ENCODE measurements around the gene C12orf60.

C12orf60 gene

DNA sequence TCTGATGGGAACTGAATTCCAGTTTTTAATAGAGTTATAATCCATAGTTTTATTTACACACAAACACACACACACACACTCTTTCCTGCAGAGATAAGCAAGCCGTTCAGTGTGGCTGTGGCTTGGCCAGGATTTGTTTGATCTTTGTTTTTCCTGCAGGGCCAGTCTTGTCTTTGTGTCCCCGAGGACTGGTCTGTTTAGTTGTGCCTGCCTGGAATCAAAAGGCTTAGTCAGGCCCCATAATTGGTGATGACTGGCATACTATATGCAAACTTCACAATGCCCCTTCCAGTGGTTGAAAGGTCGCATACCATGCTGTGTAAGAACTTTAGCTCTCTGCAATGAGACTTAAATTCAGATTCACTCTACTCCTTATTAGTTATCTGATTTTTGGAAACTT, 26.2 kb upstream of the C12orf60 start:
- DNase-seq: no peak

DNA sequence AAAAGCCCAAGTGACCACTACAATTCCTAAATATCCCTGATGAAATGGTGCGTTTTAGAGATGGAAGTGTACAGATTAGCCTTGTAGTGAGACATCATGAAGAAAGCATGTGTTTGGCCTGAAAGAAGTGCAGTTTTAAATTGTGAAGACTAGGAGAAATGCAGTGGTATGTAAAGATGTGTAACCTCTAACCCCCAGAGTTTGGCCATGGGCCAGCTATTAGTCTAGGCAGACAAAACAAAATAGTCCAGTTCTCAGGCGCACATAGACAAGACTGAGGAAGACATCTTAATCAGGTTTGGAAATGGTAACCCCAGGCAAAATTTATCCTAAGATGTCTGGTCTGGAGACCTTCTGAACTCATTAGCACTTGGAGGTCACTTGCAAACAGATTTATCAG, 23.6 kb upstream of the C12orf60 start:
- no peak for DNase-seq

DNA sequence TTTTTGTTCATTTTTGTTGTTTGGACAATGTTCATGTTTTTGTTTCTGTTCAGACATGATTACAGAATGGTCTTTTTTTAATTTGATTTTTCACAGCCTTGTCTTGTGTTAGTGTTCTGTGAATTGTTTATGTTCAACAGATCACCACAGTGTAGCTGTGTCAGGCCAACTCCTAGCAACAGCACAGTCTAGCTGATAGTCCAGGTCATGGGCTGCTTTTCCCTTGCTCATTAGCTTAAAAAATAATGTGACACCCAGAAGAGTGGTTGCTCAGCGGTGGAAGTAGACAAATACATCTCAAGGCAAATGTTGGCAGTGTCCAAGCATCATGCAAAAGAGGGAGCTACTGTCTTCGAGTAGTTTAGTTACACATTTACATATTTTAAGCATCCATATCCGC, 22.6 kb upstream of the C12orf60 start:
- no peak for DNase-seq

DNA sequence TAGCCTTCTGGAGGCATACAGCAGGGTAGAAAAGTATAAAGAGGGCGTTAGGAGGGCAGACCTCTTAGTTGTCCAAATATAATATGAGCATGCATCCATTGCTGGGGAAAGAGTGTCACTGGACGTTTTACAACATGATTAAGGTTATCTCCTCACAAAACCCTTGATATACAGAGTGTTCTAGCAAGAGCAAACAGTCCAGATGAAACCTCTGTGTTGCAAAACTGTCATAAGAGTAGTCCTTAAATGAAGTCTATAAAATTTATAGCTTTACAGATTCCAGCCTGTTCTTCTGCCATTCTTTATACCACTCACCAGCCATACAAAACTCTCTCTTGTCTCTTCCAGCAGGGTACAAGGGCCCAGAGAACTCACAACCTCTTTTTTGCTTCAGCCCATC, 21.9 kb upstream of the C12orf60 start:
- DNase-seq: no peak

DNA sequence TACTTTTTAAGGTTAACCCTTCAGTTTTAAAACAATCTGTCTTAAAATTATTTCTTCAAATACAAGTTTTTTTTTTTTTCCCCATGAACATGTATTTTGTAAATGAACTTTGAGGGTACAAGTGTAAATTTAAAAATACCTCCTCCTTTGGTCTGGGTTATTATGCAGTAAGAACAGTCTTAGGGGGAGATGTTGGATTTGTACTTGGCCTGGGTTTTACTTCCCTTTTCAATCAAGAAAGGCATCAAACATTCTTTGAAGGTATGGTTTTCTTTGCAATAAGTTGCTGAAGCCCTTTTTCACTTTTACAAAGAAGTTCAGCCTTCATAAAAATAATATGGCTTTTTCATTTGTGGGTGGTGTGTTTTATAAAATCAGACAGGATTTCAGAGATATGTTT, 20.7 kb upstream of the C12orf60 start:
- DNase-seq: no peak

DNA sequence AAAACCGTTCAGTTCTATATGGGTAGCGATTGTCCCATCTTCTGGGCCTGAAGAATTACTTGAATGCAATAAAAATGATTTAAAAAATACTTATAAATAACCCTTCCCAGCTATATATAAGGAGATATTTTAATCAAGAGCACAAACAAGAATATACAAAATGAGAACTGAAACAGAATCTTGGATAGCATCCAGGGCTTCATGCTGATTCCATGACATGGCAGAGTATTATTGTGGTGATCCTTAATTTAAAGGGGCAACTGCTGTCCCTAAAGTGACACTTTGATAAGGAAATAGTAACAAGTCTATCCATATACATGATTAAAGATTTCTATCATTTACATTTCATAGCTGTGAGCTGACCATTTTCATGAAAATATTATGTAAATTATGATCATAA, 19.0 kb upstream of the C12orf60 start:
- no peak for DNase-seq

DNA sequence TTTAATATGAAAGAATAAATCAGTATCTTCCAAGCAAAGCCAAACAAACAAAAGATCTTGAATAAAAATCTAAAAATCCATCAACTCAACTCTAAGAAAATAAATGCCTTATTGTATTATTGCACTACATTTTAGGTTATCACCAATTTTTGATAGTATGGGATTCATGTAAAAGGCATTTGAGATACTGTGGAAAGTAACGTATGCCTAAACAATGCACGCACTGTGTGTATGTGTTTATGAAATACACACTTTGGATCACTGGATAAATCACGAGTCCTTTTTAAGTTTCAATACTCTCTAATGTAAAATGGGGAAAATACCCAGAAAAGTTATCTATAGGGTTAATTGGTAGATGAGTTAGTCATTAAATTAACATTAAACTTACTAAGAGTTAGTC, 17.9 kb upstream of the C12orf60 start:
- DNase-seq: no peak

DNA sequence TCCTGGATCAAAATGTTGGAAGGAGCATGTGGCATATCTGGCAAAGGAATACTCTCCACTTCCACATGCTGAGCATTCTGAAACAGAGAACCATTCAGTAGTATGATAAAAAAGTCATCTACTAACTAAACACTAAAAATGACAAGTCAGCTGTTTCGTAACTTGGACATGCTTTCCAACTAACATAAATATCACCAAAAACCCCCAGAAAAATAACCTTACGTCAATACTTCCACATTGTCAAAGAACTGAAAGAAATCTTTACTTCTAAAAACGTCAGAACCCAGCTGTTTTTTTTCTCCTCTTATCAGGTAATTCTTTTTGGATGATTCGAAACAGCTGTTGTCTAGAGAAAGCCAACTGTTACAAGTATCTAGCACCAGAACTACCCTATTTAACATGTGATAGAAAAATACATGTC, 8.4 kb upstream of the C12orf60 start:
- DNase-seq: no peak

DNA sequence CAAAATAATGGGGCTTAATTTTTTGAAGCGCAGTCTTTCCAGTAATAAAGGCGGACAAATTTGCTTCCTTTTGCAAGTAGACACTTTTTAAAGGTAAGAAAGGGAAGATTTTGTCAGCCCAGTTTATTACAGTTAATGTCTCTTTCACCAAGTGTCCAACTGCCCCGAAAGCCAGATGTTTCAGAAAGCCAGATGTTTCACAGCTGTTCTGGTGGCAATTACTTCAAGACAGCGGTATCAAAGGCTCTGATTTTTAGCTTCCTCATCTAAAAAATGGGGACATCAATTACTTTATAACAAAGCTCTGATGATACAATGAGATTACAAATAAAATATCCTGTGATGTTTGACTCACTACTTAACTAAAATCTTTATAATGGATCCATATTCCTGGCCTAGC, 1.2 kb upstream of the C12orf60 start:
- DNase-seq: no peak

DNA sequence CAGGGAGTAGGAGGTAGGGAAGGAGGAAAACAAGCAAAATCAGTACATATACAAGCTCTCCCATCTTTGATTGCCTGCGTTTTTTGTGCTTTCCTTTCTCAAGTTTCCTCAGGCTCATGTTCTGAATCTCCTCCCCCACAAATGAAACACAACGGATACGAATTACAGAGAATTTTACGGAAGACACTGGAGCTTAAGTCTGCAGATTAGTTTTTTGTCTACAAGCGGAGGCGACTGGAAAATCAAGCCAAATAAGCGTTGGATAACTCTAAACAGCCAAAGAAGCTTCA, 804 bp upstream of the C12orf60 start:
- no peak for DNase-seq

DNA sequence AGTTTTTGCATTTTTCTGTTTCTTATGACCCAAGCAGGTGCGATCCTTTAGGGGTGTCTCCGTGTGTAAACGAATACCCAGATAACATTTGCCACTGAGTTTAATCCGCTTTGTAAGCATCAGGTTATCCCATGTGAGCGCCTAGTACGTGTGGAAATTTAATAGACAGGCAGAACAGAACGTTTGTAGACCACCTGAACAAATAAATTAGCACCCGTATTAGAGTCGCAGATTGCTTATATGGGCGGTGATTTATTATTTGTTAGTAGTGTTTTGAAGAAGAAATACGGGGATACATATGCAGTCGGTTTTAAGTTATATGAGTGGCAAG, 325 bp downstream of the C12orf60 start:
- no peak for DNase-seq

DNA sequence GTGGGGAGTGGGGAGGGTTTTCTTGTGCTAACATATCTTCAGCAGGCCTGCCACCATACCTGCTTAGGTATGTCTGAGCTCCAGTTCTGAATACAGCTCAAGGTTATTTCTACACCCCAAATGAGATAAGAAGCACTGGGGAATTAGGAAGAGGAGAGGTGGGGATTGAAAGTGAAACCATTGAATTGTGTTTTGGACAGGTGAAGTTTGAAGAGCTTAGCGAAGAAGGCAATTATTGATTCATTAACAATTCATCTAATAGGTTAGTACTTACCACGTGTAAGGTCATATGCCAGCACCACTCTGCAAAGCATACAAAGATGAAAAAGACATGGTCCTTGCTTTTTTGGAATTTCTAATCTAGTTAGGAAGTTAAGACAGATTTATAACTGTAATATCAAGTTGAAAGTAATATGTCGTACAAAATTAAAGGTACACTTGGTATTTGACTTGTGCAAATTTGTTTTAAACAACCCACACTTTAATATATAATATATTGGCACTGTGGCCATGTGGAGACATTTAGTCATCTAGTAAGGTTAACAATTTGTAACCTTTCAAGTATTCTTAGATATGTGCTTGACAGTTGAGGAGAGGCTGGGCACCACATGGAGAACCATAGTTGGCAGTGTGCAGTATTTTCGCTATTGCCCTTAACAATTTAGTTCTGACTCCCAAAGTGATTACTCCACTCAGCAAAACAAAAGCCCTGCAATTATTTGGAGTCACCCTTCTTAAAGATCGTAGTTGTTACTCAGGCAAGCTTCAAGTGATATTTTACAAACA, 6.9 kb downstream of the C12orf60 start:
- DNase-seq: no peak

DNA sequence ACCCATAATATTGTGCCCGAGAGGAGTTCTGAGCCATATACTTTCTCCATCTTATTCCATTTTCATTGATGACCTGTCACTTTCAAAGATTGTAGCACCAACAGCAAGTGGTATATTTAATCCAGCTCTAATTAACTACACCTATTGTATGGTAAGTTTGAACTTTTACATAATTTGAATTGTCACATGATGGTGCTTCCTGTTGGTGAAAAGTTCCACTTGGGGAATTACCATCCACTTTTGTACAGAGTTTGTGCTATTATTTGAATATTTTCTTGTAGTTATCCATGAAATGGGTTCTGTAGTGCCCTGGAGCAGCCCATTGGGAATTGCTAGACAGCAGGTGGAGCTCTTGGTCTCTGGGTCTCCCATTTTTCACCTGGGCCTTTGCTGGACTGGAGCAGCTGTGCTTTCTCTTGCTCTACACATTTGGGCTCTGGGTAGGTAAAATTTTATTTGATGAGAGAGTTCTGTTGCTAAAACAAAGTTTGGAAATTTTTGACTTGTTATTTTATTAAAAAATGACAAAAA, 7.5 kb downstream of the C12orf60 start:
- DNase-seq: no peak

DNA sequence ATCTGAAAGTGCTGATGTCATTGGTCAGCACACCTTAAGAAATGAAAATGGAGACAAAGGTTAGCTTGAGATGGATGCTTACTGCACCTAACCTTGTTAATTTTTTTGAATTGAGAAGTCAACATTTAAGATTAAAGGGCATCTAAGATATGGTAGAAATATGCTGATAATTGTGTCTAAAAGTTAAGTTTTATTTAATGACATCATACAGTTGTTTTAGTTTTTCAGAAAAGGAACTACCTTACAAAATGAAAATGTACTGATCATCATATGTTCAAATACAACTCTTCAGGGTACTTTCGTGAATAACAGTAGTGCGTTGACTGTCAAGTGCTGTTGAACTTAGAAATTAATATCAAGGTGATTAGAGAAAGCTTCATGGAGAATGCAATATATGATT, 8.0 kb downstream of the C12orf60 start:
- DNase-seq: no peak

DNA sequence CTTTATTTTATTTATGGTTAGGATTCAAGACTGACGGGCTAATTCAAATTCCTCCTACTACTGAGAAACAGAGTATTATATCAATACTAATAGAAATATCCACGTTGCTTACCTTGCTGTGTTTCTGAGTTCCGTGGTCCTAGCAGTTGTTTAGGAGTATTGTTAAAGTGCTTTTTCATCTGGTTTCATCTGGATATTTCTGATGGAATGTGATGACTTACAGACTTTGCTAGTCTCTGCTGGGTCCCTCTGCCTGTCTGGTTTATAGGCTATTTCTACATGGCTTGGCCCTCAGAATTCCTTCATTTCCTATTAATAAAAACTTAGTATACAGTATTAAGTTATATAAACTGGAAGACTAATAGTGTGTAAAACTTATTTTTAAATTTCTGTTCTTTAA, 10.5 kb downstream of the C12orf60 start, which contains the start of gene SMCO3:
Gene SMCO3 (minus strand): TSS at position 169 of the 400 bp plus-strand sequence. CDS start 7,502 bp downstream, outside the sequence.
- DNase-seq: no peak

DNA sequence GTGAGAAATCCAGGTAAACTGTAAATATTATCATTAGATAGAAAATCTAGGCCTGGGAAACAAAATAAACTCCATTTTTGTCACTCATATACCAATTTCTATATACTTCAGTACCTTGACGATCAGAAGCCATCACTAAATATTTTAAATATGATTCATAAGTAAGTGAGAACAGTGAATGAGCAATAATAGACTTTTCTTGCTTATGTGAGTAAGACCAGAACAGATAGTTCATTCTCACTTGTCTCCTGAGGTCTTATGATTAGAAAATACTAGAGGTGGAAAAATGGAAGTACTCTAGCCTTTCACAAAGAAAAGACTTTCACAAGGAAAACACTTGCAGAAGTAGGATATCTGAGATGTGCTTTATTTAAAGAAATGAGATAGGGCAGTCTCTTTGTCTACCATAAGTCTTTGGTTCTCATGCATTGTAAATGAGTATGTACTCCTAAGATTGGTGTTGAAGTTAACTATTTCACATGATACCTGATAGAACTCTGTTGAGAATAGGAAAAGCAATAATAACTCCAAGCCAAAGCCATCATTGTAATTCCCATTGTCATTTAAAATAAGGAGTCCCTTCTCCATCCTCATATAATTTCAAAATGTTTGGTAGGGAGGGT, 20.7 kb downstream of the C12orf60 start:
- DNase-seq: no peak

DNA sequence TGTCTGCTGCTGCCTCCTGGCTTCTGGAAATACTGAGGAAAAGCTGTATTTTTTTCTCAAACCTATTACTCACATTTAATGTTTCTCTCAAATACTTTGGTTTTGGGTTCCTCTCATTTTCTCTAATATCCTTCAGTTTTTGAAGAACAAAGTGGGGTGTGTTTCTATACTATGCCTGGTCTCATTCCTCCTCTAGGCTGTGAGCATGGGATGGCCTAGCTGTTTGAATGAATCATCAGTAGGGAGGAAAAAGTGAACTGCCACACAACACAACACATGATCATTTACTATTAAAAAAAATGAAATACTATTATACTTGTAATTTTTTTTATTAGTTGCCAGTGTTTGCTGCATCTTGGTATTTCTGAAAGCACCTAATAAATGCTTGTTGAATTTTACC, 21.8 kb downstream of the C12orf60 start:
- no peak for DNase-seq

DNA sequence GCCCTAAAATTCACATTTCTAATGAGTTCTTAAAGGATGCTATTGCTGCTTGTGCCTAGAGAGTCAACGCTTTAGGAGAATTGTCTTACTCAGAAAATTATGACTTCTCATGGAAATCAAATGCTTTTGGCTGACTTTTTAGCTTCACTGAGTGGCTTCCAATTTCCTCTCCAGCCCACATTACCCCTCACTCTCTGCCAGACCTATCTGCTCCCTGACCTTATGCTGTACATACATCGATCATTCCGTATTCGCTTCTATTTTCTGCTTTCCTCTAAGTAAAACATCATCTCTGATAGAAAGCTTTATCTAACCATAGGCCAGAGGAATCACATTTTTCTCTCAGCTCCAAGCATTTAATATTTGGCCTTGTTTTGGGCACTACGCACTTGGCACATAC, 23.0 kb downstream of the C12orf60 start:
- DNase-seq: no peak

DNA sequence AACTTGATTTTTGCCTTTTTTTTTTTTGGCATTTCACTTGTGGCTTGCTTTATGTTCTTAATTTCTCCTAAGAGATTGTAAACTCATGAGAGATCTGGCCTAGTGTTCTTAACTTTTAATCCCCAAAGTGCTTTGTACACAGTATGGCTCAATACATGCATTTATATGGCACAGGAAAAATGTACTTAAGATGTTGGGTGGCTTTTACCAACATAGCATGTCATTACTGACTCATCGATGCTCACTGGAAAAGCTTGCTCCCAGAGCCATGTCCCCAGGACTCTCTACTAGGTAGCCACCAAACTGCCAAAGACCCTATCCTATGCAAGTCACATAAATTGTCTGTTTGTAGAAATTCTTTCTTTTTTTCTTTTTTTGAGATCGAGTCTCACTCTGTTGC, 23.6 kb downstream of the C12orf60 start:
- no peak for DNase-seq

DNA sequence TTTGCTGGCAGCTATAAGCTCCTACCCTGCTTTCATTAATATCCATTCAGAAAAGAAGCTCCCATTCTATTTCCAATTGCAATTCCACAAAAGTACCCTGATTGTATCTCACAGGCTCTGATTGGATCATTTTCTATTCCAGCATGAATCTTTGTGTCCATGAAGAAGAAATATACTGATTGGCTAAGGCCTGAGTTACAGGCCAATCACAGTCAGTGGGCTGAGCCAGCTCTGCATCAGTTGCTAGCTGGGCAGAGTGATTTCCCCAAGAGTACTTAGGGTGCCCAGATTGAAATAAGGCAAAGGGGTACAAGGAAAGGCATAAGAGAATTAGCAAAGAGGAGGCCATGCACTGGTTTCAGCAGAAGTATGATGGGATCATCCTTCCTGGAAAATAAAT, 25.4 kb downstream of the C12orf60 start:
- DNase-seq: no peak

DNA sequence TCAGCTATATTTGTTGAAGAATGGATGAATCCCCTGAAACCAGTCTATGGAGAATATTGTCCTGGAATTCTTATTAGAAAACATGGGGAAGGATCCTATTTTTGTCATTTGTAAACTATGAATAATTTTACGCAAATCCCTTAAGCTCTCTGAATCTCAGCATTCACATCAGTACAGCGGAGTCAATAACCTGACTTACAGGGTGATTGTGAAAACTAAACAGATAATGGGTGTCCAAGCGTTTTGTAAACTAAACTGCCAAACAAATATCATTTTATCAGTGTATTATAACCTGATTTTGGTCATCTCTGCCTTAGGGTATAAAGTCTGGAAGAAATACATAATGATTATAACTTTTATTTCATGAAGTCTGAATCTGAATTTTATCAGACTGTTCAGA, 29.9 kb downstream of the C12orf60 start:
- DNase-seq: no peak

DNA sequence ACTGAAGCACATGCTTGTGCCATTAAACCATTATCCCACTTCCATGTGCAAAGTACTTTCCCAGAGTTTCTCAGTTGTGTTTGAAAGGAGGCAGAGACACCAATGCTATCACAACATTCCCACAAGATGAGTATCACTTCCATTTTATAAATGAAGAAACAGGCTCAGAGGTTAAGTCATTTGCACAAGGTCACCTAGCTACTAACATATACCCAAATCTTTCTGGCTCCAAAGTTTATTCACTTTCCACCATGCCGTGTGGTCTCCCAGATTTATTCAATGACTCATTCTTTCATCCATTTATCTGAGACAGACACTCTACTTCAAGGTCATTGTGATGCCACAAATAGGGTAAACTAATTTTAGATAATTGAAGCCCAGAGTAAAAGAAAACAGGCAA, 30.5 kb downstream of the C12orf60 start:
- no peak for DNase-seq

DNA sequence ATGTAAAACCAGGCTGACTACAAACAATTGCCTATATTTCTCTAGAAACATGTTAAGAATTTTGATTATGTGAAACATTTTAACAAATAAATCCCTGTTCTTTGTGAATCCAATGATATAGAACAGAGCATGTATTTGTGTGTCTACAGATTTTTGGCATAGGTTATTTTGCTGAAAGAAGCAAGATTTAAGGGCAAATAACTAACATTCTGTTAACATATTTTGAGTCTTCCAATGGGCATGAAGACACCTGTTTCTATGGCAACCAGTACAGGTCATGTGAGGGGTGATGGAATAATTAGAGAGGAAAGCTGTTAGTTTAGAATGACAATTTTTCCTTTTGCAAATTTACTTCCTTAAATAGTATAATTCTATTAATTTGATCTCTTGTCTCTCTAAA, 31.0 kb downstream of the C12orf60 start:
- DNase-seq: no peak

DNA sequence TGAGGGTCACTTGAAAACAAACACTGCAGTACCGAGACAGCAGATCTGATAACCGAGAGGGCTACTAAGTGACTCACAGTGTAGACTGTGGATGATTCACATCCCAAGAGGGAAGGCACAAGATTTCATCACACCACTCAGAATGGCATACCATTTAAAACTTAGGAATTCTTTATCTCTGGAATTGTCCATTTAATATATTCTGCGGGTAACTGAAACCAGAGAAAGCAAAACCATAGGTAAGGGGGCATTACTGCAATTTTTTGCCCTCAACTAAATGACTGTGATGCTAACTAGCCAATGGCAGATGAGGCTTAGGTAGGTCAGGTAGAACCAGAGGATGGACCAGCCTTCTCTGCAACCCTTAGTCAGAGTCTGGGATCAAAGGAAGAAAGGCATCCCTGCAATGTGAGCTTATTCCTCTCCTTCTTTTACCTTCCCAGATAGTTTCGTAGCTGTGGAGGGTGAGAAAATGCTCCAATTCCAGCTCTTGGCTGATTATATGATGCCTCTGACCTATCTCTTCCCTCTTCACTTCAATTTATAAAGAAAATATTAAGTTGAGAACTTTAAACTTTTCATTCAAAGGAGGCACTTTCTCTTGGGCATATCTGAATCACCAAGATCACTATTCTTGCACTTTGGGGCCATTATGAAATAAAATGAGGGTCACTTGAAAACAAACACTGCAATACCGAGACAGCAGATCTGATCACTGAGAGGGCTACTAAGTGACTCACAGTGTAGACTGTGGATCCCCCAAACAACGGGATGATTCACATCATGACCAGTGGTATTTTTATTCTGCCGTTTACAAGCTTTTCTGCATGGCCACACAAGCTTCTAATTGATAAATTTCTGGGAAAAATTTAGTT, 33.1 kb downstream of the C12orf60 start:
- no peak for DNase-seq

Data from NCI-H524 treated with DMSO at 0.1 percent for 48 hours (cell line).